Right cardiac atrium (tissue), 5 donors: ENCODE data around the gene TTC17. TPM values are rescaled to one million over a fixed set of nuclear protein-coding genes. Genes with fewer than 3 reads are reported as not detected.
"Not testable (repeated sequence)": the region's sequence is repeated elsewhere in the genome, so short reads cannot be mapped to it uniquely, and the experiment has no call there.

Experiments
- ATAC-seq, 2 donors: fragments of 200-7000 bp; cut with Tn5 transposase; one replicate each; pipeline versions ENCODE4 v1.8.0 to v1.9.1; 2020; ENCODE audit warnings: moderate library complexity in 2 of 2, mild to moderate bottlenecking in 1 of 2
- DNase-seq, 3 donors: peaks; one replicate each; pipeline ENCODE4 v3.0.0-alpha.2; 2020
- H3K27ac ChIP-seq: one replicate; pipeline ENCODE4 v1.5.1; 2013; ENCODE audit warnings: mild to moderate bottlenecking, low read length, control low read depth, moderate library complexity
- H3K27me3 ChIP-seq: one replicate; pipeline ENCODE4 v1.6.1; 2013; ENCODE audit not compliant: control insufficient read depth, insufficient read depth
- H3K4me1 ChIP-seq: one replicate; pipeline ENCODE4 v1.6.1; 2013; ENCODE audit warnings: low read length; ENCODE audit not compliant: control insufficient read depth, insufficient read depth
- H3K4me3 ChIP-seq: one replicate; pipeline ENCODE4 v1.5.1; 2013; ENCODE audit warnings: low read length, control low read depth
- H3K9me3 ChIP-seq: one replicate; pipeline ENCODE4 v1.6.1; 2013; ENCODE audit warnings: low read length; ENCODE audit not compliant: control insufficient read depth
- WGBS: extraction: QIAGEN DNeasy Blood & Tissue Kit; methylation state at CpG from one replicate; pipeline ENCODE4 v1.1.7; 2013; 5-methylcytosine and 5-hydroxymethylcytosine counted together
- intact Hi-C, 4 donors: fragments of 100-400 bp; cut with DNase I; formaldehyde crosslinking; loops; one replicate each; pipeline versions ENCODE4 v1.11.0 to v1.14.0; 2022 to 2023
- polyA plus RNA-seq: library from polyadenylated mRNA; stranded (reverse); fragments of 200-250 nt; gene quantifications from one replicate; pipeline ENCODE4 v1.2.3, GENCODE V29; 2013
- total RNA-seq, 4 donors: library from RNA; stranded (reverse); fragmentation: NEBNext Ultra II Directional; extraction: Animal tissue kit (Norgen Biotek cat#: 25700); gene quantifications; one replicate each; pipeline ENCODE4 v1.2.1, GENCODE V29; 2021
- donor health status: healthy with polysubstance abuse.
- donor health status: DM: no; HTN: yes; CAD: no.
- donor health status: DM: no; HTN: no; CAD: no.
- donor health status: DM: no; HTN: yes; CAD: no; lungs with severe emphysema.
- donor health status: DM: yes; HTN: yes; CAD: no.

Gene TTC17
- total and polyA plus RNA-seq, 5 donors: 23.4 to 42.8 (median 34.9) TPM

GRCh38 chr11:43404836-43405479 is 46.2 kb downstream of the TTC17 start:
- no peak for DNase-seq
- H3K4me3 ChIP-seq: no peak overlapping the region
- no peaks in the 10 kb centered on the region for H3K9me3 ChIP-seq
- 97% methylated on average over 3 of the region's 3 CpGs for WGBS
- no peaks in the 10 kb centered on the region for H3K4me1 ChIP-seq
- intact Hi-C loops: no loop called here
- H3K27ac ChIP-seq: no peak overlapping the region
- no peak for ATAC-seq
- no peaks in the 10 kb centered on the region for H3K27me3 ChIP-seq

DNA sequence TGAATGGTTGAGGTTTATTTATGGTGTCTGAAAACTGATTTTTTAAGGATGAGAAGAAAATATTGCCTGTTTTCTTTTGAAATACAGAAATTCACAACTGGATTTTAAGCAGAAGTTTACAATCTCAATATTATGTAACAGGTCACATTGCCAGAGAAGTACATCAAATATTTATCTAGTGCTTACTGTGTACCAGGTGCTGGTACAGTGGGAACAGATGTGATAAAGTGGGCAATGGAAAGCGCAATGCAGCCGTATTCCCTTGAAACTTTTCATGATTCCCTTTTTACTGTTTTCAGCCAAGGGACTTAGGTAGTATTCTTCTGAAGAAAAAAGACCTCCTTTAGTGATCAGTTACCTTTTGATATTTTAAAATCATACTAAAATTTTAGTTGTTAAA is 49.6 kb downstream of the TTC17 start:
- intact Hi-C loops: no loop called here
- no peaks in the 10 kb centered on the region for H3K4me1 ChIP-seq
- 98% methylated on average over 2 of the region's 2 CpGs for WGBS
- H3K27me3 ChIP-seq: no peaks in the 10 kb centered on the region
- H3K9me3 ChIP-seq: no peaks in the 10 kb centered on the region
- no peak for DNase-seq
- H3K4me3 ChIP-seq: no peak overlapping the region
- no peak overlapping the region for H3K27ac ChIP-seq
- no peak for ATAC-seq

DNA sequence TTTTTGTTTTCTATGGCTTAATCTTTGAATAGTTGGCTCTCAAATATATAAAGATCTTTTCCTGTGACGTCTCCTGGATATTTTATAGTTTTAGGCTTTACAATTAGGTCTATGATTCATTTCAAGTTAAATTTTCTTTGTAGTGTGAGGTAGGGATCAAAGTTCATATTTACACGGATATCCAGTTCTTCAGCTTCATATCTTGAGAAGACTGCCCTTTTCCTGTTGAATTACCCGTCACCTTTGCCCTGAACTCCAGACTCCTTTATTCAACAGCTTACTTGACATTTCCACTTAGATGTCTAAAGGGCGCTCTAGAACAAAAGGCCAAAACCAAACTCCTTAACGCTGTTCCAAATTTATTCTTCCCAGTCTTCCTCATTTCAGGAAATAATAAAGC is 51.7 kb downstream of the TTC17 start:
- H3K27ac ChIP-seq: no peak overlapping the region
- ATAC-seq: peak; percentile 68 to 95
- H3K4me1 ChIP-seq: no peaks in the 10 kb centered on the region
- intact Hi-C loops: no loop called here
- no peak for DNase-seq
- no peaks in the 10 kb centered on the region for H3K9me3 ChIP-seq
- WGBS: 72% methylated on average over 5 of the region's 5 CpGs
- H3K27me3 ChIP-seq: no peaks in the 10 kb centered on the region
- no peak overlapping the region for H3K4me3 ChIP-seq

DNA sequence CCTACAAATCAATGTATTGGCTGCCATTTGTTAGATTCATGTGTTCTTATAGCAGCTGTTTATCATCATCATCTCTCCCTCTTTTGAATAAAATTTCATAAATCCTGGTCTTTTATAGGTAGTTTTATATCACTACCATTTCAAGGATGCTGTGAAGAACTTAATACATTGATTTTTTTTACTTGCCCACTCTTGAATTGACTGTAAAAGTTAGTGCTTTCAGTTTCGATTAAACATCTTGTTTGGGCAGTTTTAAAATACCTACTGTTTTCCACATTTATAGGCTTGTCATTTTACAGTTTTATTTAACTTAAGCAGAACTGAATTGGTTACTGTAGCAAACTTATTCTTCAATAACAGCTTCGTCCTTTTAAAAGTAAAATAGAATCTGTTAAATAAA is 59.5 kb downstream of the TTC17 start:
- ATAC-seq (no peak), DNase-seq (no peak)
- no peak overlapping the region for H3K4me3 ChIP-seq
- H3K27ac ChIP-seq: no peak overlapping the region
- 90% methylated on average over 2 of the region's 2 CpGs for WGBS
- H3K9me3 ChIP-seq: no peaks in the 10 kb centered on the region
- intact Hi-C loops: no loop called here
- H3K27me3 ChIP-seq: no peaks in the 10 kb centered on the region
- no peaks in the 10 kb centered on the region for H3K4me1 ChIP-seq

GRCh38 chr11:43419460-43419859 is 60.7 kb downstream of the TTC17 start:
- Histone ChIP-seq H3K27ac (no peak overlapping the region), H3K4me1 (no peaks in the 10 kb centered on the region), H3K27me3 (no peaks in the 10 kb centered on the region), H3K9me3 (no peaks in the 10 kb centered on the region), H3K4me3 (no peak overlapping the region)
- DNase-seq (no peak), ATAC-seq (no peak)
- intact Hi-C loops: no loop called here

GRCh38 chr11:43427971-43428370 is 69.3 kb downstream of the TTC17 start:
- ATAC-seq: no peak
- no peak overlapping the region for H3K27ac ChIP-seq

DNA sequence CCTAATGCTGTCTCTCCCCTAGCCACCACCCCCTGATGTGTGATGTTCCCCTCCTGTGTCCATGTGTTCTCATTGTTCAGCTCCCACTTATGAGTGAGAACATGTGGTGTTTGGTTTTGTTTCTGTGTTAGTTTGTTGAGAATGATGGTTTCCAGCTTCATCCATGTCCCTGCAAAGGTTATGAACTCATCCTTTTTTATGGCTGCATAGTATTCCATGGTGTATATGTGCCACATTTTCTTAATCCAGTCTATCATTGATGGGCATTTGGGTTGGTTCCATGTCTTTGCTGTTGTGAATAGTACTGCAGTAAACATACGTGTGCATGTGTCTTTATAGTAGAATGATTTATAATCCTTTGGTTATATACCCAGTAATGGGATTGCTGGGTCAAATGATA is 72.2 kb downstream of the TTC17 start:
- DNase-seq, H3K9me3 ChIP-seq, intact Hi-C loops, H3K27me3 ChIP-seq, ATAC-seq, H3K4me1 ChIP-seq, H3K27ac ChIP-seq, H3K4me3 ChIP-seq: not testable (repeated sequence)
- 94% methylated on average over 1 of the region's 1 CpG for WGBS

More at GRCh38 chr11:43427971-43428370, 69.3 kb downstream of the TTC17 start:
- Histone ChIP-seq H3K4me3 (no peak overlapping the region), H3K9me3 (no peaks in the 10 kb centered on the region), H3K4me1 (no peaks in the 10 kb centered on the region), H3K27me3 (no peaks in the 10 kb centered on the region)
- intact Hi-C loops: no loop called here
- 89% methylated on average over 1 of the region's 1 CpG for WGBS
- DNase-seq: no peak

DNA sequence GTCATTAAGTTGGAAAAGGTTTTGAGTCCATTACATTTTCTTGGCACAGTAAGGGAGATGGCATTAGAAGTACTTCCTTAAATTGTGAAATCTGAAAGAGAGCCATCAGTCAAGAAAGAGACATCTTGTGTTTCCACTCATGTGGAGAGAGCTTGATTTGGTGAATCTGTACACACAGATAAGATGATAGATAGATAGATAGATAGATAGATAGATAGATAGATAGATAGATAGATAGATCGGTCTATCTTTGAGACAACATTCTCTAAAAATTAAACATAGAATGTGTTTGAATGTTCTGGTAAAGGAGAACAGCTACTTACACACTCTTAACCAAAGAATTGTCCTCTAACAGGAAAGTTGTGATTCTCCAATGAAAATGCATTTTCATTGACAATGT is 76.2 kb downstream of the TTC17 start:
- DNase-seq (no peak), ATAC-seq (no peak)
- no peaks in the 10 kb centered on the region for H3K9me3 ChIP-seq
- 94% methylated on average over 1 of the region's 1 CpG for WGBS
- intact Hi-C loops: no loop called here
- no peak overlapping the region for H3K27ac ChIP-seq
- H3K4me3 ChIP-seq: no peak overlapping the region
- no peaks in the 10 kb centered on the region for H3K27me3 ChIP-seq
- H3K4me1 ChIP-seq: no peaks in the 10 kb centered on the region

DNA sequence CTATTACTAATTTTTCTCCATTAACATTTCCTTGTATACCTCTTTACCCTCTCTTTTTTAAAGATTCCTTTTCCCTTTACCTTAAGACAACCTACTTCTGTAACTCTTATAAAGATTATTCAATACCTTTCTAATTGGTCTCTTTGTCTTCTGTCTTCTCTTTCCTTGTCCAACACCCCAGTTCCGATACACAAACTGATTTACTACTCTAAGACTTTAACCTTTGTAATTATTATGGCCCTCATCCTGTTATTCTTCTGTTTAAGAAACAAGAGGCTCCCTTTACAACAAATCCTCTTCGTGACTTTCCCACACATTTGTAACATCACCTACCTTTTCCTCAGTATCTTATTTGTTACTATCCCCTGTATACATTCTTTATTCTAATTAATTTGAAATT is 81.8 kb downstream of the TTC17 start:
- Histone ChIP-seq H3K9me3 (no peaks in the 10 kb centered on the region), H3K27me3 (no peaks in the 10 kb centered on the region), H3K4me1 (no peaks in the 10 kb centered on the region), H3K27ac (no peak overlapping the region), H3K4me3 (no peak overlapping the region)
- intact Hi-C loops: no loop called here
- no peak for DNase-seq
- no peak for ATAC-seq
- 98% methylated on average over 2 of the region's 2 CpGs for WGBS

- H3K27me3 ChIP-seq: no peaks in the 10 kb centered on the region
- DNase-seq: no peak
- no peak overlapping the region for H3K27ac ChIP-seq
- no peaks in the 10 kb centered on the region for H3K9me3 ChIP-seq
- ATAC-seq: no peak
- no peaks in the 10 kb centered on the region for H3K4me1 ChIP-seq
- WGBS: 98% methylated on average over 4 of the region's 4 CpGs
- no peak overlapping the region for H3K4me3 ChIP-seq
- intact Hi-C loops: no loop called here
These were observed 85.1 kb downstream of the TTC17 start for GRCh38 chr11:43443811-43444210.

DNA sequence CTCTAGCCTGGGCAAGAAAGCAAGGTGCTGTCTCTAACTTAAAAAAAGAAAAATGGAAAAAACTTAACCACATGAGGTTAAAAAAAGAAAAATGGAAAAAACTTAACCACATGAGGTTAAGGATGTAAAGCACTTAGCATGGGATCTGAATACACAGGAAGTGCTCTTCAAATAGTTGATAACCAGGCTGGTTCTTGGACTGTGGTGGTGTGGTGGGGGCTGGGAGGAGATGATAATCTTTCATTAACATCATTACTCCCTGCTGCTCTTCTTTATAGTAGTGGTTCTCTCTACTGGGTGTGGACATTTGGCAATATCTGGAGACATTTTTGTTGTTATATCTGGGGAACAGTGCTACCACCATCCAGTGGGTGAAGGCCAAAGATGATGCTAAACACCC is 88.4 kb downstream of the TTC17 start:
- H3K9me3 ChIP-seq: no peaks in the 10 kb centered on the region
- intact Hi-C loops: no loop called here
- ATAC-seq: no peak
- no peaks in the 10 kb centered on the region for H3K27me3 ChIP-seq
- no peaks in the 10 kb centered on the region for H3K4me1 ChIP-seq
- H3K27ac ChIP-seq: no peak overlapping the region
- DNase-seq: no peak
- no peak overlapping the region for H3K4me3 ChIP-seq

- Histone ChIP-seq H3K4me1 (no peaks in the 10 kb centered on the region), H3K9me3 (no peaks in the 10 kb centered on the region), H3K27me3 (no peaks in the 10 kb centered on the region), H3K27ac (no peak overlapping the region), H3K4me3 (no peak overlapping the region)
- ATAC-seq (no peak), DNase-seq (no peak)
- intact Hi-C loops: no loop called here
- 97% methylated on average over 2 of the region's 2 CpGs for WGBS
These were observed 99.8 kb downstream of the TTC17 start for GRCh38 chr11:43458486-43458885.
